HCT116 (cell line): ENCODE data around the gene SPTB. TPM values are rescaled to one million over a fixed set of nuclear protein-coding genes. Genes with fewer than 3 reads are reported as not detected.
A peak's percentile ranks its signal among the peaks of the same experiment; 100 is the strongest.

ENCODE experiments used
- ATAC-seq: fragments of 200-7000 bp; cut with Tn5 transposase; 2 replicates; pipeline ENCODE4 v1.9.1; 2020; ENCODE audit warnings: mild to moderate bottlenecking, moderate library complexity
- BruUV-seq: library from RNA; stranded (reverse); fragments of 400-500 nt; replicated peaks from 2 replicates; lab custom pipeline; 2021; lab: Mats Ljungman, UMichigan
- CTCF ChIA-PET: fragments of 300-600 bp; sonication (Branson Sonifier 250); formaldehyde crosslinking; loops from one replicate; lab custom pipeline; 2021; ENCODE audit warnings: antibody characterized with exemption; lab: Charles Lee
- POLR2A ChIA-PET: fragments of 300-600, 350-600 bp; sonication (Branson Sonifier 250); formaldehyde crosslinking; loops from one replicate; lab custom pipeline; 2021; ENCODE audit warnings: antibody characterized with exemption; lab: Charles Lee
- RAD21 ChIA-PET, 2 experiments: fragments of 300-600 bp; sonication (Branson Sonifier 250); formaldehyde crosslinking; loops; one replicate each; lab custom pipeline; 2023; ENCODE audit warnings: low total read pairs in 2 of 2; ENCODE audit not compliant: uncharacterized antibody in 2 of 2, unreplicated experiment in 2 of 2, low non-redundant PET in 1 of 2; lab: Charles Lee
- DNase-seq: peaks from one replicate; pipeline ENCODE4 v3.0.0-alpha.2; 2010; ENCODE audit warnings: low read depth, low spot score
- H2AFZ ChIP-seq: fragments of 200-600 bp; shearing (Covaris generic), sonication (generic); 2 replicates; pipeline ENCODE4 v1.6.1; 2017; ENCODE audit warnings: low read depth, mixed run types, mixed read lengths, antibody characterized with exemption, low read length; ENCODE audit not compliant: poor library complexity, severe bottlenecking
- H3K27ac ChIP-seq: 2 replicates; pipeline ENCODE4 v1.5.1; 2012; ENCODE audit warnings: low read depth, low read length
- H3K27me3 ChIP-seq: fragments of 200-600 bp; sonication (generic); 2 replicates; pipeline ENCODE4 v1.6.1; 2016; ENCODE audit warnings: mixed run types, low read length, mixed read lengths; ENCODE audit not compliant: insufficient read depth
- H3K36me3 ChIP-seq, 2 experiments: fragments of 200-500 bp in 1 of 2; fragments of 200-600 bp in 1 of 2; sonication (Bioruptor generic) in 1 of 2; sonication (generic) in 1 of 2; 2 replicates each; pipeline versions ENCODE4 v1.5.1 to v1.6.1; 2014 to 2016; ENCODE audit warnings: low read length in 2 of 2, inconsistent platforms in 1 of 2, mixed read lengths in 1 of 2, mixed run types in 1 of 2; ENCODE audit not compliant: insufficient read depth in 2 of 2, control insufficient read depth in 1 of 2
- H3K4me1 ChIP-seq, 2 experiments: fragments of 200-600 bp in 1 of 2; sonication (generic) in 1 of 2; 2 replicates each; pipeline versions ENCODE4 v1.5.1 to v1.6.1; 2012 to 2017; ENCODE audit warnings: low read length in 2 of 2, inconsistent platforms in 1 of 2, mild to moderate bottlenecking in 1 of 2, mixed read lengths in 1 of 2, mixed run types in 1 of 2, moderate library complexity in 1 of 2; ENCODE audit not compliant: insufficient read depth in 2 of 2, control insufficient read depth in 1 of 2
- H3K4me2 ChIP-seq: fragments of 200-600 bp; sonication (generic); 2 replicates; pipeline ENCODE4 v1.6.1; 2017; ENCODE audit warnings: mixed run types, low read length, mixed read lengths
- H3K4me3 ChIP-seq, 2 experiments: fragments of 200-600 bp in 1 of 2; sonication (generic) in 1 of 2; replicated peaks in 1 of 2; 2 replicates each; pipeline ENCODE4 v1.5.1; 2011 to 2016; ENCODE audit warnings: low read length in 2 of 2, control low read depth in 1 of 2, low read depth in 1 of 2, mild to moderate bottlenecking in 1 of 2, mixed read lengths in 1 of 2, mixed run types in 1 of 2
- H3K79me2 ChIP-seq: fragments of 200-600 bp; sonication (generic); 2 replicates; pipeline ENCODE4 v1.6.1; 2017; ENCODE audit warnings: mild to moderate bottlenecking, mixed run types, low read length, moderate library complexity, mixed read lengths; ENCODE audit not compliant: insufficient read depth
- H3K9ac ChIP-seq: fragments of 200-600 bp; sonication (generic); 2 replicates; pipeline ENCODE4 v1.6.1; 2016; ENCODE audit warnings: low read length, mixed read lengths
- H3K9me2 ChIP-seq: fragments of 200-600 bp; sonication (generic), shearing (Covaris generic); 2 replicates; pipeline ENCODE4 v1.6.1; 2017; ENCODE audit warnings: mixed run types, mild to moderate bottlenecking, moderate library complexity; ENCODE audit not compliant: insufficient read depth
- H3K9me3 ChIP-seq, 2 experiments: fragments of 200-500 bp in 1 of 2; fragments of 200-600 bp in 1 of 2; sonication (Bioruptor generic) in 1 of 2; sonication (generic) in 1 of 2; 2 replicates each; pipeline ENCODE4 v1.6.1; 2014 to 2017; ENCODE audit warnings: low read length in 2 of 2, mixed read lengths in 2 of 2, inconsistent platforms in 1 of 2, low read depth in 1 of 2, mild to moderate bottlenecking in 1 of 2, mixed run types in 1 of 2, moderate library complexity in 1 of 2; ENCODE audit not compliant: control insufficient read depth in 1 of 2, insufficient read depth in 1 of 2
- H4K20me1 ChIP-seq: fragments of 200-600 bp; sonication (generic), shearing (Covaris generic); 2 replicates; pipeline ENCODE4 v1.6.1; 2017; ENCODE audit warnings: mixed run types, mild to moderate bottlenecking, moderate library complexity; ENCODE audit not compliant: insufficient read depth
- EZH2 ChIP-seq: fragments of 200-600 bp; sonication (generic); IDR thresholded peaks from 2 replicates; pipeline ENCODE4 v1.6.1; 2017; ENCODE audit warnings: antibody characterized with exemption, mixed run types
- EZH2phosphoT487 ChIP-seq: fragments of 200-600 bp; IDR thresholded peaks from 2 replicates; pipeline ENCODE4 v1.6.1; 2018; ENCODE audit warnings: antibody characterized with exemption, borderline replicate concordance
- FOSL1 ChIP-seq: IDR thresholded peaks from 2 replicates; pipeline ENCODE4 v1.6.1; 2012; ENCODE audit warnings: low read depth
- JUND ChIP-seq: IDR thresholded peaks from 2 replicates; pipeline ENCODE4 v1.6.1; 2012
- POLR2AphosphoS5 ChIP-seq: IDR thresholded peaks from 2 replicates; pipeline ENCODE4 v1.6.1; 2011; ENCODE audit warnings: mild to moderate bottlenecking, low read depth, low read length, moderate library complexity
- SP1 ChIP-seq: IDR thresholded peaks from 2 replicates; pipeline ENCODE4 v1.6.1; 2012; ENCODE audit warnings: low read depth
- SRF ChIP-seq: IDR thresholded peaks from 2 replicates; pipeline ENCODE4 v1.6.1; 2012; ENCODE audit warnings: low read depth
- ZFX ChIP-seq: fragments of 450-650 bp; IDR thresholded peaks from 2 replicates; pipeline ENCODE4 v1.6.1; 2017
- intact Hi-C: fragments of 100-400 bp; cut with micrococcal nuclease; formaldehyde crosslinking; loops from 2 replicates; pipeline ENCODE4 v1.10.0; 2022
- total RNA-seq: library from RNA; stranded (reverse); gene quantifications from one replicate; pipeline ENCODE4 v1.2.1, GENCODE V29; 2021; ENCODE audit not compliant: unreplicated experiment
- TF ChIP-seq, protein P1 (sequence below): IDR thresholded peaks from 2 replicates; pipeline ENCODE4 v1.6.1; 2011; ENCODE audit warnings: mild to moderate bottlenecking, low read length, moderate library complexity; ENCODE audit not compliant: insufficient replicate concordance; ENCODE audit errors: extremely low read depth
- TF ChIP-seq, protein P2 (sequence below): IDR thresholded peaks from 2 replicates; pipeline ENCODE4 v1.6.1; 2012

The SPTB gene
- total RNA-seq, 1 experiment from 2014 or later, result 4.2 TPM

DNA sequence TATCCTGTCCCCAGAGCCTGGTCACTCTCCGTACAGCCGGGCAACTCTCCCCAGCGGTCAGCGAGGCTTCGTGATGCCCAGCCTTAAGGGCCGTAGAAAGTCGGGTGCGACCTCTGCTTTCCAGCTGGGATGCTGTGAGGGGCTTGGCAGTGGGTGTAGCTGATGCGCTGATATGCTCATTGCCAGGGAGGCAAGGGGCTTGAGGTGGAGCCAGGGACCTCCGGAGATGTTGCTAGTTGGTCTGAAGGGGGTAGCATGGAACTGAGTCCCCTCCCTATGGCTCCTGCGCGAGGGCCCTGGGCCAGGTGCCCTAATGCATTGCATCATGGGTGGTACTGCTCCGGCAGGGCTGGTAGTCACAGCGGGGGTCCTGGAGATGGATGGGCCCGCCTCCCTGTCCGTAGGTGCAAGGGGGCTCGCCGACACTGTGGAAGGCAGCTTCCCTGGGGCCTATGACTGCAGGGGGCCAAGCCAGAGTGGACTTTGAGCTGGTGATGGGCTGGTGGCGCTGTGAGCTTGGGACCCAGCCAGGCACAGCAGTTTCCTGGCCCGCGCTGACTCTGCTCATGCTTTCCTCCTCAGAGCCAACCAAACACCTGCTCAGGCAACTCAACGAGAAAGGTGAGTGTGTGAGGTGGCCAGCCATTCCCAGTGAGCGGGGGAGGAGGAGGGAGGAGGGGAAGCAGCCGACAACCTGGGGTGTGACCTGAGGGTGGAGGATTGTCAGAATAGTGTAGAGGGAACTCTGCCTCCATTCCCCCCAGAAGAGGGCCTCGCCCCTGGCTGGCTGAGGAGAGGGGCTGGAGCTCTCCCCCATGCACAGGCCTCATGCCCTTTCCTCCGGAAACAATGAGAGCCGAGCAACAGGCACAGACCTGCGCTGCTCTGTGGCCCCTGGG is 143.2 kb downstream of the SPTB start:
- H3K4me2 ChIP-seq, result no peak overlapping the region
- H4K20me1 ChIP-seq, result no peaks in the 10 kb centered on the region
- no peak overlapping the region for H2AFZ ChIP-seq
- no peaks in the 10 kb centered on the region for H3K9me2 ChIP-seq
- POLR2A ChIA-PET, result no interaction called here
- peaks cover 24 to 33% of the 10 kb centered on the region in 2 experiments for H3K36me3 ChIP-seq
- peak; percentile 55 for ATAC-seq
- CTCF ChIA-PET, result no interaction called here
- no peak overlapping the region for H3K27ac ChIP-seq
- BruUV-seq, result no TSS peak
- no peaks in the 10 kb centered on the region for H3K27me3 ChIP-seq
- no peaks in the 10 kb centered on the region for H3K4me1 ChIP-seq
- intact Hi-C loops, result no loop called here
- no peak for TF ChIP-seq SRF
- no peak for TF ChIP-seq FOSL1
- TF ChIP-seq POLR2AphosphoS5, result no peak
- TF ChIP-seq, protein P1, sequence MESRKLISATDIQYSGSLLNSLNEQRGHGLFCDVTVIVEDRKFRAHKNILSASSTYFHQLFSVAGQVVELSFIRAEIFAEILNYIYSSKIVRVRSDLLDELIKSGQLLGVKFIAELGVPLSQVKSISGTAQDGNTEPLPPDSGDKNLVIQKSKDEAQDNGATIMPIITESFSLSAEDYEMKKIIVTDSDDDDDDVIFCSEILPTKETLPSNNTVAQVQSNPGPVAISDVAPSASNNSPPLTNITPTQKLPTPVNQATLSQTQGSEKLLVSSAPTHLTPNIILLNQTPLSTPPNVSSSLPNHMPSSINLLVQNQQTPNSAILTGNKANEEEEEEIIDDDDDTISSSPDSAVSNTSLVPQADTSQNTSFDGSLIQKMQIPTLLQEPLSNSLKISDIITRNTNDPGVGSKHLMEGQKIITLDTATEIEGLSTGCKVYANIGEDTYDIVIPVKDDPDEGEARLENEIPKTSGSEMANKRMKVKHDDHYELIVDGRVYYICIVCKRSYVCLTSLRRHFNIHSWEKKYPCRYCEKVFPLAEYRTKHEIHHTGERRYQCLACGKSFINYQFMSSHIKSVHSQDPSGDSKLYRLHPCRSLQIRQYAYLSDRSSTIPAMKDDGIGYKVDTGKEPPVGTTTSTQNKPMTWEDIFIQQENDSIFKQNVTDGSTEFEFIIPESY, result no peak
- no peak for TF ChIP-seq ZFX
- no peak for TF ChIP-seq EZH2
- TF ChIP-seq, protein P2, sequence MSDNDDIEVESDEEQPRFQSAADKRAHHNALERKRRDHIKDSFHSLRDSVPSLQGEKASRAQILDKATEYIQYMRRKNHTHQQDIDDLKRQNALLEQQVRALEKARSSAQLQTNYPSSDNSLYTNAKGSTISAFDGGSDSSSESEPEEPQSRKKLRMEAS, result no peak
- no peak for TF ChIP-seq EZH2phosphoT487
- TF ChIP-seq SP1, result no peak
- TF ChIP-seq JUND, result no peak
- RAD21 ChIA-PET, result no interaction called here
- H3K79me2 ChIP-seq, result no peaks in the 10 kb centered on the region
- no peak overlapping the region for H3K9ac ChIP-seq
- DNase-seq, result no peak
- no peaks in the 10 kb centered on the region for H3K9me3 ChIP-seq
- no peak overlapping the region for H3K4me3 ChIP-seq
